GM13977 (cell line): ENCODE data around the gene GNG3.

Experiments
- DNase-seq: peaks from one replicate; pipeline ENCODE4 v3.0.0; 2012; ENCODE audit warnings: low spot score
- CTCF ChIP-seq: IDR thresholded peaks from 2 replicates; pipeline ENCODE4 v1.5.1; 2012; ENCODE audit warnings: mild to moderate bottlenecking, control low read depth; ENCODE audit not compliant: insufficient read depth; ENCODE audit errors: extremely low read depth, missing control alignments
- in situ Hi-C: fragments of 300-500 bp; cut with MboI; formaldehyde crosslinking; loops from one replicate; pipeline ENCODE4 v1.12.0; 2022; ENCODE audit warnings: low sequenced_read_pairs, low pct_unique_long_range_greater_than_20kb, mixed read lengths, inconsistent platforms; ENCODE audit not compliant: unreplicated experiment

The GNG3 gene

DNA sequence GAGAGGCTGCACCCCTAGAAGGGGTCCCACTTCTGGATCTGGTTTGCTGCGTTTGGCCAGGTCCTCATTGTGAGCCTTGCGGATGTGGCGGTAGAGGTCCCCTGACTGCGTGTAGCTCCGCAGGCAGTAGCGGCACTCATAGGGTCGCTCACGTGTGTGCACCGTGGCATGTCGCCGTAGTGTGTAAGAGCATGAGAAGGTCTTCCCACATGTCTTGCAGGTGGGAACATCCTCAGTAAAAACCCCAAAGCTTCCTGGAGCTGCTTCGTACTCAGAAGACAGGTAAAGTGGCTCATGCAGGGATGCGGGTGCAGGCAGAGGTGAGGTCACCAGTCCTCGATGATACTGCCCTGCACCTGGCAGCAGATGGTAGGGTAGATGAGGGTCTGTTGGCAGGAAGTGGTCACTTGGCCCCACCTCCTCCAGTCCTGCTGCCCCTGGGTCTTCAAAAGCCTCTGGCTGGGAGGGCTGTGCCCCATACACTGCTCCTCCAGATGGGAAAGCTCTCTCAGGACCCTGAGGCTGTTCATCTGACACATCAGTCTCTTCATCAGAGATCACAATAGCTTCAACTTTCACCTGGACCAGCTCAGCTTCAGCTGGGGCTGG lies 44.8 kb downstream of the GNG3 start:
- no peak for DNase-seq
- in situ Hi-C loops = no loop called here
- TF ChIP-seq CTCF = no peak

GRCh38 chr11:62752994-62753735 lies 45.7 kb downstream of the GNG3 start:
- no peak for DNase-seq
- in situ Hi-C loops = no loop called here
- no peak for TF ChIP-seq CTCF

DNA sequence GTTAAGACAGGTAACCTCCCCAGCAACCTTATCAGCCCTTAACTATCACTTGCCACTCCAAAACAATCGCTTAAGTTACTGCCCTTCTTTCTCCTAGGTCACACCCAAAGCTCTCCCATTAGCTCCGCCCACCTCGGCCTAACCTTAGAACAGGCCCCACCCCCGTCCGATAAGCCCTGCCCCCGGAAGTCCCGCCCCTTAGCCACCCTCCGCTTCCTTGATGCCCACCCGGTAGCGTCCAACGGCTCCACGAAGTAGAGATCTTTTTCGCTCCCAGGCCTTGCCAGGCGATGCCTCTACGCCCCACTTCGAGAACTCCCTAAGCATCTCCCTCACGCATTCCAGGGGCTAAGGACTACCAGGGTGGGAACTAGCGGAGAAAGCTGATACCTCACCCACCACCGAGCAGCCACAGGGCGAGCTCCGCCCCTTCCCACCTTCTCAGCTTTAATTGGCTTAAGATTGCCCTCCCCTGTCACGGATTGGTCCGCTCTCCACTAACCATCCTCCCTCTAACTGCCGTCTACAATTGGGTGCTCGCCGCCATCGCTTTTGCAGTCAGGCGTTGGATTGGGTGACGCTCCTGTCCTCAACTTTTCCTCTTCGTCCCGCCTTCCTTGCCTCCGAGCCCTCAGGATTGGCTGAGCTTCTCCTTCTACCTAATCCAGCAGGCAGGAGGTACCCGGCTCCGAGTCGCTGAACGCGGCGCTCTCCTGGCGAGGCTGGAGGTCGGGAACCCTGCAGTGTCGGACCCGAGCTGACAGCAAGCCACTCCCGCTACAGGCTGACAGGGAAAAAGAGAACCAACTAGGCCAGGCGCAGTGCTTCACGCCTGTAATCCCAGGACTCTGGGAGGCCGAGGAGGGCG lies 46.5 kb downstream of the GNG3 start, which contains the start of gene ZBTB3:
Gene ZBTB3 (minus strand): TSS at position 425 of the 868 bp plus-strand sequence. CDS start 496 bp downstream, outside the sequence.
- DNase-seq = peak; percentile 94
- in situ Hi-C loops = no loop called here
- TF ChIP-seq CTCF = no peak

GRCh38 chr11:62755086-62755615 lies 47.7 kb downstream of the GNG3 start:
- no peak for TF ChIP-seq CTCF
- DNase-seq = no peak
- in situ Hi-C loops = no loop called here

- DNase-seq = no peak
- in situ Hi-C loops = no loop called here
- TF ChIP-seq CTCF = no peak
Measured at GRCh38 chr11:62757846-62758788, 50.6 kb downstream of the GNG3 start.
